GM18858 (cell line): ENCODE measurements around the gene NUDT3.
"Not testable (repeated sequence)": the region's sequence is repeated elsewhere in the genome, so short reads cannot be mapped to it uniquely, and the experiment has no call there.

Source experiments
- ATAC-seq: cut with Tn5 transposase; IDR thresholded peaks from one replicate; pipeline ENCODE4 v1.9.1; 2021; ENCODE audit not compliant: unreplicated experiment

NUDT3 gene

GRCh38 chr6:34371865-34372264, 20.6 kb downstream of the NUDT3 start:
- ATAC-seq: not testable (repeated sequence)

- no peak for ATAC-seq
Observed at GRCh38 chr6:34370361-34370760, 22.1 kb downstream of the NUDT3 start.

GRCh38 chr6:34369385-34369784, 23.1 kb downstream of the NUDT3 start:
- ATAC-seq: no peak

- ATAC-seq: no peak
Observed at GRCh38 chr6:34366639-34366921, 25.9 kb downstream of the NUDT3 start.

GRCh38 chr6:34365781-34366638, 26.5 kb downstream of the NUDT3 start:
- ATAC-seq: not testable (repeated sequence)

- not testable (repeated sequence) for ATAC-seq
Observed at GRCh38 chr6:34363681-34364075, 28.8 kb downstream of the NUDT3 start.

GRCh38 chr6:34362909-34363680, 29.4 kb downstream of the NUDT3 start:
- no peak for ATAC-seq

- ATAC-seq: no peak
Observed at GRCh38 chr6:34362176-34362575, 30.3 kb downstream of the NUDT3 start.

- no peak for ATAC-seq
Observed at GRCh38 chr6:34360556-34360955, 31.9 kb downstream of the NUDT3 start.

- no peak for ATAC-seq
Observed at GRCh38 chr6:34359418-34360158, 32.9 kb downstream of the NUDT3 start.

- no peak for ATAC-seq
Observed at GRCh38 chr6:34358389-34358905, 34.0 kb downstream of the NUDT3 start.

GRCh38 chr6:34357937-34358336, 34.5 kb downstream of the NUDT3 start:
- ATAC-seq: no peak

GRCh38 chr6:34355889-34356288, 36.6 kb downstream of the NUDT3 start:
- no peak for ATAC-seq

GRCh38 chr6:34354230-34354629, 38.2 kb downstream of the NUDT3 start:
- ATAC-seq: not testable (repeated sequence)

- ATAC-seq: not testable (repeated sequence)
Observed at GRCh38 chr6:34353530-34353929, 38.9 kb downstream of the NUDT3 start.

- no peak for ATAC-seq
Observed at GRCh38 chr6:34352305-34352937, 40.0 kb downstream of the NUDT3 start.

GRCh38 chr6:34350934-34351217, 41.6 kb downstream of the NUDT3 start:
- ATAC-seq: no peak

- no peak for ATAC-seq
Observed at GRCh38 chr6:34350137-34350933, 42.1 kb downstream of the NUDT3 start.

- no peak for ATAC-seq
Observed at GRCh38 chr6:34349211-34349610, 43.3 kb downstream of the NUDT3 start.

GRCh38 chr6:34347303-34347702, 45.2 kb downstream of the NUDT3 start:
- no peak for ATAC-seq
